BJ (cell line): ENCODE results near the gene BARX1. TPM values are rescaled to one million over a fixed set of nuclear protein-coding genes. Genes with fewer than 3 reads are reported as not detected.

Source experiments
- CTCF ChIA-PET: fragments of 350-600 bp; formaldehyde crosslinking; extraction: SDS; loops from one replicate; lab custom pipeline; 2021; ENCODE audit warnings: antibody characterized with exemption, inconsistent platforms; lab: Yijun Ruan, JAX
- POLR2A ChIA-PET: fragments of 300-600 bp; sonication (Branson Sonifier 250); formaldehyde crosslinking; extraction: SDS; loops from one replicate; lab custom pipeline; 2021; ENCODE audit warnings: antibody characterized with exemption; lab: Charles Lee
- DNase-seq: peaks from one replicate; pipeline ENCODE4 v3.0.0-alpha.2; 2011; ENCODE audit warnings: low read depth
- H3K27me3 ChIP-seq: 2 replicates; pipeline ENCODE4 v1.6.0; 2011; ENCODE audit warnings: low read length; ENCODE audit not compliant: control insufficient read depth, insufficient read depth
- H3K36me3 ChIP-seq: 2 replicates; pipeline ENCODE4 v1.5.1; 2011; ENCODE audit warnings: low read length; ENCODE audit not compliant: control insufficient read depth, insufficient read depth
- H3K4me3 ChIP-seq: 2 replicates; pipeline ENCODE4 v1.5.1; 2011; ENCODE audit warnings: low read depth, mild to moderate bottlenecking, control low read depth, low read length
- CTCF ChIP-seq: IDR thresholded peaks from 2 replicates; pipeline ENCODE4 v1.5.1; 2011; ENCODE audit warnings: low read depth, mild to moderate bottlenecking, control low read depth, inconsistent platforms, low read length, moderate library complexity; ENCODE audit not compliant: insufficient read depth
- polyA plus RNA-seq: library from polyadenylated mRNA; depleted of rRNA; stranded (reverse); fragments of >200 nt; gene quantifications from 2 replicates; pipeline ENCODE4 v1.2.3, GENCODE V29; 2011

The BARX1 gene
- polyA plus RNA-seq, 1 experiment: not detected

GRCh38 chr9:93955981-93956784, 1.0 kb upstream of the BARX1 start:
- CTCF ChIA-PET: interaction anchor here (0.6 kb wide), 1 partner anchor 207 kb away, joined by 3 read pairs; no protein-coding TSS in a partner anchor
- no peak overlapping the region for H3K4me3 ChIP-seq
- POLR2A ChIA-PET: no interaction called here
- no peak for DNase-seq
- TF ChIP-seq CTCF: no peak
- peaks cover 70% of the 10 kb centered on the region for H3K27me3 ChIP-seq
- H3K36me3 ChIP-seq: no peaks in the 10 kb centered on the region

- POLR2A ChIA-PET: no interaction called here
- DNase-seq: no peak
- no peak for TF ChIP-seq CTCF
- peaks cover 66% of the 10 kb centered on the region for H3K27me3 ChIP-seq
- CTCF ChIA-PET: interaction anchor here (0.8 kb wide), 1 partner anchor 128 kb away, joined by 4 read pairs; no protein-coding TSS in a partner anchor
- no peak overlapping the region for H3K4me3 ChIP-seq
- H3K36me3 ChIP-seq: no peaks in the 10 kb centered on the region
Observed at GRCh38 chr9:93954434-93955061, 607 bp downstream of the BARX1 start.

- CTCF ChIA-PET: interaction anchor here (0.8 kb wide), 1 partner anchor 127 kb away, joined by 4 read pairs; no protein-coding TSS in a partner anchor
- Histone ChIP-seq H3K36me3 (no peaks in the 10 kb centered on the region), H3K4me3 (no peak overlapping the region), H3K27me3 (peaks cover 63% of the 10 kb centered on the region)
- POLR2A ChIA-PET: no interaction called here
- DNase-seq: no peak
- TF ChIP-seq CTCF: no peak
Observed at GRCh38 chr9:93953496-93954433, 1.4 kb downstream of the BARX1 start.

- CTCF ChIA-PET: no interaction called here
Observed at GRCh38 chr9:93952784-93953495, 2.2 kb downstream of the BARX1 start.

More at GRCh38 chr9:93952784-93953495, 2.2 kb downstream of the BARX1 start:
- Histone ChIP-seq H3K36me3 (no peaks in the 10 kb centered on the region), H3K4me3 (no peak overlapping the region), H3K27me3 (peaks cover 65% of the 10 kb centered on the region)
- TF ChIP-seq CTCF: no peak
- no peak for DNase-seq
- POLR2A ChIA-PET: no interaction called here
